Muscle of leg (tissue), 11 donors: ENCODE data around the gene RSRP1. TPM values are rescaled to one million over a fixed set of nuclear protein-coding genes. Genes with fewer than 3 reads are reported as not detected.

Experiments
- DNase-seq: peaks from one replicate; pipeline ENCODE4 v3.0.0; 2013
- H3K27ac ChIP-seq: one replicate; pipeline ENCODE4 v1.5.1; 2013; ENCODE audit warnings: mild to moderate bottlenecking, low read length, control low read depth
- H3K27me3 ChIP-seq: one replicate; pipeline ENCODE4 v1.6.1; 2013; ENCODE audit warnings: low read length; ENCODE audit not compliant: control insufficient read depth, insufficient read depth
- H3K36me3 ChIP-seq: one replicate; pipeline ENCODE4 v1.6.1; 2013; ENCODE audit warnings: low read length; ENCODE audit not compliant: control insufficient read depth, insufficient read depth
- H3K4me1 ChIP-seq: one replicate; pipeline ENCODE4 v1.6.1; 2013; ENCODE audit warnings: low read length; ENCODE audit not compliant: control insufficient read depth, insufficient read depth
- H3K4me3 ChIP-seq: one replicate; pipeline ENCODE4 v1.5.1; 2013; ENCODE audit warnings: low read length, control low read depth
- H3K9me3 ChIP-seq: replicated peaks from 2 replicates; pipeline ENCODE4 v1.6.1; 2013; ENCODE audit warnings: low read depth, low read length; ENCODE audit not compliant: control insufficient read depth
- WGBS: methylation state at CpG from one replicate; pipeline ENCODE4 v1.1.5; 2013; ENCODE audit warnings: missing lambda C conversion rate; ENCODE audit not compliant: insufficient coverage; 5-methylcytosine and 5-hydroxymethylcytosine counted together
- polyA plus RNA-seq, 8 donors: library from polyadenylated mRNA; unstranded; fragments of 120-200 nt; gene quantifications; one replicate each; pipeline versions ENCODE4 v1.2.1 to v1.2.3, GENCODE V29; 2013; ENCODE audit warnings: inconsistent platforms in 1 of 8, low replicate concordance in 1 of 8; ENCODE audit not compliant: insufficient read length in 8 of 8, insufficient read depth in 1 of 8
- total RNA-seq: library from RNA; stranded (reverse); fragments of 120-200 nt; gene quantifications from one replicate; pipeline ENCODE4 v1.2.4, GENCODE V29; 2013

RSRP1 gene
- total and polyA plus RNA-seq, 9 donors, result 39.1 to 78.0 (median 57.7) TPM

- no peak overlapping the region for H3K4me3 ChIP-seq
- WGBS, result no CpG with 5 or more reads among the region's 6 CpGs
- no peak for DNase-seq
- no peak overlapping the region for H3K27ac ChIP-seq
- peaks cover 49% of the 10 kb centered on the region for H3K27me3 ChIP-seq
- H3K36me3 ChIP-seq, result no peaks in the 10 kb centered on the region
- no peaks in the 10 kb centered on the region for H3K9me3 ChIP-seq
- peaks cover 42% of the 10 kb centered on the region for H3K4me1 ChIP-seq
Measured at GRCh38 chr1:25195835-25196234, 51.4 kb downstream of the RSRP1 start.

DNA sequence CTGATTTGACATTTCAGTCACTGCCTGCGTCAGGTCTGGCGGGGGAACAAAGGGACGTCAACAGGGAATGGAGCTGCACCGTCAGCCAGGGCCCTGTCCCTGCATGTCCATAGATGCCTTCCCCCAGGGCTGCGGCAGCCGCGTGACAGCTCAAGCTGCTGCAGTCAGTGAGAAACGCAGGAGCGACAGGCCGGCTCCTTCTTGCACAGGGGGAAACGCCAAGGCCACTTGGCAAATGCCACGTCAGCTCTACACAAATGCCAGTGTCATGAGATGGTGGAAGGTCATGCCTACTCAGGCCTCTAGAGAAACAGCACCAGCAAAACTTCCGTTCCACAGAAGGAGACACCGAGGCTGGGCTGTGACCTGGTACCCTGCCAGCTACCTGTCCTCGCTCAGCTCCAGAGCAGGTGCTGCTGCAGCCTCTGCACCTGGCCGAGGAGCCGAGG lies 52.7 kb downstream of the RSRP1 start:
- WGBS, result 51% methylated on average over 14 of the region's 17 CpGs
- Histone ChIP-seq H3K4me3 (no peak overlapping the region), H3K27me3 (peaks cover 44% of the 10 kb centered on the region), H3K4me1 (peaks cover 30% of the 10 kb centered on the region), H3K27ac (no peak overlapping the region), H3K9me3 (no peaks in the 10 kb centered on the region), H3K36me3 (no peaks in the 10 kb centered on the region)
- no peak for DNase-seq

DNA sequence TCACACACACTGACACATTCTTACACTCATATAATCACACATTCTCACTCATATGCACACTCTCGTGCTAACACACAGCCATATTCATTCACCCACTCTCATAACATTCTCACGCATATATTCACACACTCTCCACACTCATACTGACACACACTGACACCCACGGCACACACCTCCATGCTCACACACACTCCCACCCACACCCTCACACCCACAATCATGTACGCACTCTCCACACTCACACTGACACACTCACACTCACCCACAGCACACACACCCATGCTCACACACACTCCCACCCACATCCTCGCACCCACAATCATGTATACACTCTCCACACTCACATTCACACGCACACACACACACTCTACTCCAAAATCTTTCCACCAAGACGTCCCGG lies 53.2 kb downstream of the RSRP1 start:
- H3K4me3 ChIP-seq, result no peak overlapping the region
- H3K4me1 ChIP-seq, result peaks cover 24% of the 10 kb centered on the region
- no peaks in the 10 kb centered on the region for H3K9me3 ChIP-seq
- H3K27ac ChIP-seq, result no peak overlapping the region
- no peaks in the 10 kb centered on the region for H3K36me3 ChIP-seq
- peaks cover 44% of the 10 kb centered on the region for H3K27me3 ChIP-seq
- DNase-seq, result no peak
- 81% methylated on average over 8 of the region's 8 CpGs for WGBS

GRCh38 chr1:25193229-25193628 lies 54.0 kb downstream of the RSRP1 start:
- Histone ChIP-seq H3K4me3 (no peak overlapping the region), H3K4me1 (peaks cover 16% of the 10 kb centered on the region), H3K36me3 (no peaks in the 10 kb centered on the region), H3K27me3 (peaks cover 39% of the 10 kb centered on the region), H3K27ac (no peak overlapping the region), H3K9me3 (no peaks in the 10 kb centered on the region)
- WGBS, result 55% methylated on average over 9 of the region's 9 CpGs
- no peak for DNase-seq

Other genes with a start within 250 kb of the RSRP1 start
- 54.4 TPM for gene SYF2, start 15.0 kb downstream of the RSRP1 start, total RNA-seq
- gene SYF2, start 15.0 kb downstream of the RSRP1 start, polyA plus RNA-seq, result 10 to 100 TPM; 52.6 to 65.6 (median 58.7) TPM
- 0.35 TPM for gene RHD, start 25.1 kb upstream of the RSRP1 start, total RNA-seq
- 1 to 10 TPM in 1 of 8 donors, under 1 TPM in 7; 0.15 to 1.2 (median 0.53) TPM for gene RHD, start 25.1 kb upstream of the RSRP1 start, polyA plus RNA-seq
- gene TMEM50A, start 90.9 kb upstream of the RSRP1 start, total RNA-seq, result 39.2 TPM
- 10 to 100 TPM; 60.2 to 86.2 (median 68.3) TPM for gene TMEM50A, start 90.9 kb upstream of the RSRP1 start, polyA plus RNA-seq
- gene RHCE, start 173.4 kb upstream of the RSRP1 start, total RNA-seq, result 0.44 TPM
- gene RHCE, start 173.4 kb upstream of the RSRP1 start, polyA plus RNA-seq, result 1 to 10 TPM in 7 of 8 donors, under 1 TPM in 1; 0.83 to 2.4 (median 1.4) TPM
- gene MACO1, start 183.4 kb upstream of the RSRP1 start, total RNA-seq, result 17.0 TPM
- gene MACO1, start 183.4 kb upstream of the RSRP1 start, polyA plus RNA-seq, result 10 to 100 TPM; 15.6 to 19.4 (median 17.5) TPM